Stimulated activated CD8-positive, alpha-beta memory T cell treated with anti-CD3 and anti-CD28 coated beads, Interleukin-2, amount 100 ng/mL, for 1 hour (primary cell): Measurements from ENCODE around the gene RNF7.
"Not testable (repeated sequence)": the region's sequence is repeated elsewhere in the genome, so short reads cannot be mapped to it uniquely, and the experiment has no call there.

ENCODE experiments used
- DNase-seq, 2 donors: peaks; one replicate each; pipeline ENCODE4 v3.0.0-alpha.2; 2020; ENCODE audit warnings: low read depth in 2 of 2

Gene RNF7

GRCh38 chr3:141738022-141738890, at the start of gene RNF7:
Gene RNF7, plus strand, starts transcription at chr3:141738298. Its CDS starts 44 bp downstream, at chr3:141738342.
- DNase-seq, result peak; percentile 93 to 96

- no peak for DNase-seq
These were observed 47.5 kb upstream of the RNF7 start for GRCh38 chr3:141690431-141691072.

GRCh38 chr3:141691471-141691870, 46.6 kb upstream of the RNF7 start:
- DNase-seq, result not testable (repeated sequence)

GRCh38 chr3:141692973-141693372, 45.1 kb upstream of the RNF7 start:
- DNase-seq, result not testable (repeated sequence)

GRCh38 chr3:141699324-141699723, 38.8 kb upstream of the RNF7 start:
- no peak for DNase-seq

- no peak for DNase-seq
These were observed 38.2 kb upstream of the RNF7 start for GRCh38 chr3:141699897-141700296.

GRCh38 chr3:141703367-141703766, 34.7 kb upstream of the RNF7 start:
- DNase-seq, result not testable (repeated sequence)

GRCh38 chr3:141707741-141708203, 30.3 kb upstream of the RNF7 start:
- no peak for DNase-seq

- no peak for DNase-seq
These were observed 29.7 kb upstream of the RNF7 start for GRCh38 chr3:141708367-141708766.

- no peak for DNase-seq
These were observed 28.9 kb upstream of the RNF7 start for GRCh38 chr3:141709126-141709770.

GRCh38 chr3:141710121-141710520, 28.0 kb upstream of the RNF7 start:
- DNase-seq, result no peak

- no peak for DNase-seq
These were observed 27.0 kb upstream of the RNF7 start for GRCh38 chr3:141710888-141711616.

GRCh38 chr3:141714671-141715070, 23.4 kb upstream of the RNF7 start:
- no peak for DNase-seq

- no peak for DNase-seq
These were observed 16.0 kb upstream of the RNF7 start for GRCh38 chr3:141722081-141722480.

GRCh38 chr3:141722648-141723047, 15.4 kb upstream of the RNF7 start:
- DNase-seq, result no peak

GRCh38 chr3:141723255-141723654, 14.8 kb upstream of the RNF7 start:
- DNase-seq, result no peak

GRCh38 chr3:141724186-141724585, 13.9 kb upstream of the RNF7 start:
- DNase-seq, result no peak

GRCh38 chr3:141725036-141725435, 13.1 kb upstream of the RNF7 start:
- DNase-seq, result no peak

- DNase-seq, result no peak
These were observed 11.6 kb upstream of the RNF7 start for GRCh38 chr3:141726483-141726882.

GRCh38 chr3:141728355-141728892, 9.7 kb upstream of the RNF7 start:
- DNase-seq, result no peak

- DNase-seq, result no peak
These were observed 8.9 kb upstream of the RNF7 start for GRCh38 chr3:141729240-141729639.

GRCh38 chr3:141735176-141735575, 2.9 kb upstream of the RNF7 start:
- DNase-seq, result no peak
